ENCODE data around the gene ABCC3.

- TF ChIP-seq, protein P1, sequence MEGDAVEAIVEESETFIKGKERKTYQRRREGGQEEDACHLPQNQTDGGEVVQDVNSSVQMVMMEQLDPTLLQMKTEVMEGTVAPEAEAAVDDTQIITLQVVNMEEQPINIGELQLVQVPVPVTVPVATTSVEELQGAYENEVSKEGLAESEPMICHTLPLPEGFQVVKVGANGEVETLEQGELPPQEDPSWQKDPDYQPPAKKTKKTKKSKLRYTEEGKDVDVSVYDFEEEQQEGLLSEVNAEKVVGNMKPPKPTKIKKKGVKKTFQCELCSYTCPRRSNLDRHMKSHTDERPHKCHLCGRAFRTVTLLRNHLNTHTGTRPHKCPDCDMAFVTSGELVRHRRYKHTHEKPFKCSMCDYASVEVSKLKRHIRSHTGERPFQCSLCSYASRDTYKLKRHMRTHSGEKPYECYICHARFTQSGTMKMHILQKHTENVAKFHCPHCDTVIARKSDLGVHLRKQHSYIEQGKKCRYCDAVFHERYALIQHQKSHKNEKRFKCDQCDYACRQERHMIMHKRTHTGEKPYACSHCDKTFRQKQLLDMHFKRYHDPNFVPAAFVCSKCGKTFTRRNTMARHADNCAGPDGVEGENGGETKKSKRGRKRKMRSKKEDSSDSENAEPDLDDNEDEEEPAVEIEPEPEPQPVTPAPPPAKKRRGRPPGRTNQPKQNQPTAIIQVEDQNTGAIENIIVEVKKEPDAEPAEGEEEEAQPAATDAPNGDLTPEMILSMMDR (IDR thresholded peaks at IDR 0.05; ENCODE audit: extremely low read depth in 1 of 2, insufficient read depth in 1 of 2, low read depth in 1 of 2, low read length in 2 of 2): no peak
- TF ChIP-seq JUN (IDR thresholded peaks at IDR 0.05; ENCODE audit: borderline replicate concordance, insufficient read depth, insufficient read length, low read depth): no peak
Observed at GRCh38 chr17:50653738-50654137, 19.1 kb downstream of the ABCC3 start.

All from endothelial cell of umbilical vein (primary cell).